Central memory CD8-positive, alpha-beta T cell (primary cell): ENCODE measurements around the gene ARL5C.
"Not testable (repeated sequence)": the region's sequence is repeated elsewhere in the genome, so short reads cannot be mapped to it uniquely, and the experiment has no call there.

Source experiments
- ATAC-seq: fragments of 150-1000 bp; cut with Tn5 transposase; replicated peaks from 2 replicates; pipeline ENCODE4 v1.10.0; 2022; ENCODE audit warnings: mild to moderate bottlenecking, moderate FRiP score, moderate number of reproducible peaks; ENCODE audit not compliant: poor library complexity, severe bottlenecking; ENCODE audit errors: extremely low read depth
- DNase-seq, 2 donors: peaks; one replicate each; pipeline ENCODE4 v3.0.0; 2021; ENCODE audit warnings: low spot score in 2 of 2
- H3K27ac Mint-ChIP-seq: one replicate; pipeline ENCODE4 v1.8.0; 2022; ENCODE audit warnings: low read depth, mild to moderate bottlenecking, moderate library complexity, mixed read lengths
- H3K27me3 Mint-ChIP-seq: one replicate; pipeline ENCODE4 v1.8.0; 2022; ENCODE audit warnings: mixed read lengths
- H3K36me3 Mint-ChIP-seq: one replicate; pipeline ENCODE4 v1.8.0; 2022; ENCODE audit warnings: mild to moderate bottlenecking, moderate library complexity, mixed read lengths; ENCODE audit not compliant: insufficient read depth
- H3K4me1 Mint-ChIP-seq: one replicate; pipeline ENCODE4 v1.8.0; 2022; ENCODE audit warnings: mixed read lengths
- H3K4me3 Mint-ChIP-seq: one replicate; pipeline ENCODE4 v1.8.0; 2022; ENCODE audit warnings: mild to moderate bottlenecking, moderate library complexity, mixed read lengths
- H3K9me3 Mint-ChIP-seq: one replicate; pipeline ENCODE4 v1.8.0; 2022; ENCODE audit warnings: mixed read lengths

Gene ARL5C

DNA sequence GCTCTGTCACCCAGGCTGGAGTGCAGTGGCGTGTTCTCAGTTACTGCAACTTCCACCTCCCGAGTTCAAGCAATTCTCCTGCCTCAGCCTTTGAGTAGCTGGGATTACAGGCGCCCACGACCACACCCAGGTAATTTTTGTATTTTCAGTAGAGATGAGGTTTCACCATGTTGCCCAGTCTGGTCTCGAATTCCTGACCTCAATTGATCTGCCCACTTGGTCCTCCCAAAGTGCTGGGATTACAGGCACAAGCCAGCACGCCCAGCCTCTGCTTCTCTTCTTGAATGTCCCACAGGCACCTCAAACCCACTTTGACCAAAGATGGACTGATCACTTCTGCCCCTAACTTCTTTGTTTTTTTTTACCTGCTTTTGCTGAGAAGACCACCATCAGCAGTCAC is 4.6 kb upstream of the ARL5C start:
- peaks cover 28% of the 10 kb centered on the region for H3K4me1 Mint-ChIP-seq
- H3K4me3 Mint-ChIP-seq, result no peak overlapping the region
- H3K36me3 Mint-ChIP-seq, result no peaks in the 10 kb centered on the region
- H3K27ac Mint-ChIP-seq, result no peak overlapping the region
- no peaks in the 10 kb centered on the region for H3K27me3 Mint-ChIP-seq
- DNase-seq (no peak), ATAC-seq (no peak)
- no peaks in the 10 kb centered on the region for H3K9me3 Mint-ChIP-seq

DNA sequence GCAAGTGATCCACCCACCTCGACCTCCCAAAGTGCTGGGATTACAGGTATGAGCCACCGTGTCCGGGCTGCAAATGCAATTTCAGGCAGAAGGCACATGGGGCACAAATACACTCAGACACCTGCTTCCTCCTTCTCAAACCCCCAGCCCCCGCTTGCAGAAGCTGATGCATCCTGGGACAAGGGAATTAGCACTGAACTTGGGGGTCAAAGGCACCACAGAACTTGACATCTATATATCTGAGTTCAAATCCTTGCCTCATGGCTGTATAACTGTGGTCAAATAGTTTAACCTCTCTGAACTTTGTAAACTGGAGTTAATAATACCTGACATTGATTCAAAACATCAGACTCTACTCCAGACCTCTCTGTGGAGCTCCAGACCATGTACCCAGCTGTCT is 4.1 kb upstream of the ARL5C start:
- no peak for DNase-seq
- Mint-ChIP-seq H3K9me3 (no peaks in the 10 kb centered on the region), H3K36me3 (no peaks in the 10 kb centered on the region), H3K27me3 (no peaks in the 10 kb centered on the region), H3K27ac (no peak overlapping the region), H3K4me3 (no peak overlapping the region), H3K4me1 (peaks cover 29% of the 10 kb centered on the region)
- no peak for ATAC-seq

DNA sequence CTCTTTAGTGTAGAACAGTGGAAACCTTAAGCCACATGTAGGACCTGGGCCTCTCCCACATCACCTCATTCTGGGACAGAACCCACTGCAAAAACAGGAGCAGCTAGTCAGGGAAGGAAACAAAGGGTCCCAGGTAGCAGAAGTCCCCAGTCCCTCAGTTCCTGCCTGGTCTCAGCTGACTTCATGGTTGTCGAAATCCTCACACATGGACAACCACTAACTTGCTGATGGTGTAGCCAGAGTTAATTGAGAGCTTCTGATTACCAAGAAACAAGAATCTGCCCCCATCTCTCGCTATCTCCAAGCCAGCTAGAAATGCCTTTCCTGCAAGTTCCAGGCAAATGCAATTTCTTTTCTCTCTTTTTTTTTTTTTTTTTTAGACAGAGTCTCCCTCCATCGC is 3.6 kb upstream of the ARL5C start:
- peaks cover 29% of the 10 kb centered on the region for H3K4me1 Mint-ChIP-seq
- no peak for DNase-seq

DNA sequence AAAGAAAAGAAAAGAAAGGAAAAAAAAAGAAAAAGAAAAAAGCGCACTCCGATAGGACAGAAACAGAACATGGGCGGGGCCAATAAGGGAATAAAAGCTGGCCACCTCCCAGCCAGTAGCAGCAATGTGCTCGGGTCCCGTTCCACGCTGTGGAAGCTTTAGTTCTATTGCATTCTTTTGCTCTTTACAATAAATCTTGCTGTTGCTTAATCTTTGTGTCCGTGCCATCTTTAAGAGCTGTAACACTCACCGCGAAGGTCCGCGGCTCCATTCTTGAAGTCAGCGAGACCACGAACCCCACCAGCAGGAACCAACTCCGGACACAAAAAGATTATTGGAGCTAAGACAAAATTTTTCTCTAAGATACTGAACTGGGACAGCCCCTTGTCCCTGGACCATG is 3.1 kb upstream of the ARL5C start:
- H3K27me3 Mint-ChIP-seq, result no peaks in the 10 kb centered on the region
- no peak overlapping the region for H3K27ac Mint-ChIP-seq
- H3K9me3 Mint-ChIP-seq, result no peaks in the 10 kb centered on the region
- ATAC-seq, result no peak
- peaks cover 2% of the 10 kb centered on the region for H3K36me3 Mint-ChIP-seq
- DNase-seq, result no peak
- H3K4me1 Mint-ChIP-seq, result peaks cover 31% of the 10 kb centered on the region
- H3K4me3 Mint-ChIP-seq, result no peak overlapping the region

More for the DNA sequence above, 3.6 kb upstream of the ARL5C start:
- Mint-ChIP-seq H3K36me3 (peaks cover 1% of the 10 kb centered on the region), H3K27me3 (no peaks in the 10 kb centered on the region), H3K9me3 (no peaks in the 10 kb centered on the region), H3K27ac (no peak overlapping the region), H3K4me3 (no peak overlapping the region)
- ATAC-seq, result no peak

DNA sequence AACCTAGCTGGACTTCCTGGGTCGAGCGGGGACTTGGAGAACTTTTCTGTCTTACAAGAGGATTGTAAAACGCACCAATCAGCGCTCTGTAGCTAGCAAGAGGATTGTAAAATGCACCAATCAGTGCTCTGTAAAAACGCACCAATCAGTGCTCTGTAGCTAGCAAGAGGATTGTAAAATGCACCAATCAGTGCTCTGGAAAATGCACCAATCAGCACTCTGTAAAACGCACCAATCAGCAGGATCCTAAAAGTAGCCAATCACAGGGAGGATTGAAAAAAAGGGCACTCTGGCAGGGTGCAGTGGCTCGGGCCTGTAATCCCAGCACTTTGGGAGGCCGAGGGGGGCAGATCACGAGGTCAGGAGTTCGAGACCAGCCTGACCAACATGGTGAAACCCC is 2.5 kb upstream of the ARL5C start:
- not testable (repeated sequence) for H3K36me3 Mint-ChIP-seq, H3K9me3 Mint-ChIP-seq, H3K27me3 Mint-ChIP-seq, H3K4me3 Mint-ChIP-seq, ATAC-seq, H3K27ac Mint-ChIP-seq, DNase-seq
- H3K4me1 Mint-ChIP-seq, result peaks cover 31% of the 10 kb centered on the region

GRCh38 chr17:39167476-39167875 is 1.5 kb upstream of the ARL5C start:
- Mint-ChIP-seq H3K9me3 (no peaks in the 10 kb centered on the region), H3K4me3 (peak overlapping the region; percentile 85), H3K36me3 (peaks cover 2% of the 10 kb centered on the region), H3K4me1 (peaks cover 31% of the 10 kb centered on the region), H3K27ac (peak overlapping the region; percentile 20), H3K27me3 (no peaks in the 10 kb centered on the region)
- ATAC-seq (no peak), DNase-seq (no peak)

DNA sequence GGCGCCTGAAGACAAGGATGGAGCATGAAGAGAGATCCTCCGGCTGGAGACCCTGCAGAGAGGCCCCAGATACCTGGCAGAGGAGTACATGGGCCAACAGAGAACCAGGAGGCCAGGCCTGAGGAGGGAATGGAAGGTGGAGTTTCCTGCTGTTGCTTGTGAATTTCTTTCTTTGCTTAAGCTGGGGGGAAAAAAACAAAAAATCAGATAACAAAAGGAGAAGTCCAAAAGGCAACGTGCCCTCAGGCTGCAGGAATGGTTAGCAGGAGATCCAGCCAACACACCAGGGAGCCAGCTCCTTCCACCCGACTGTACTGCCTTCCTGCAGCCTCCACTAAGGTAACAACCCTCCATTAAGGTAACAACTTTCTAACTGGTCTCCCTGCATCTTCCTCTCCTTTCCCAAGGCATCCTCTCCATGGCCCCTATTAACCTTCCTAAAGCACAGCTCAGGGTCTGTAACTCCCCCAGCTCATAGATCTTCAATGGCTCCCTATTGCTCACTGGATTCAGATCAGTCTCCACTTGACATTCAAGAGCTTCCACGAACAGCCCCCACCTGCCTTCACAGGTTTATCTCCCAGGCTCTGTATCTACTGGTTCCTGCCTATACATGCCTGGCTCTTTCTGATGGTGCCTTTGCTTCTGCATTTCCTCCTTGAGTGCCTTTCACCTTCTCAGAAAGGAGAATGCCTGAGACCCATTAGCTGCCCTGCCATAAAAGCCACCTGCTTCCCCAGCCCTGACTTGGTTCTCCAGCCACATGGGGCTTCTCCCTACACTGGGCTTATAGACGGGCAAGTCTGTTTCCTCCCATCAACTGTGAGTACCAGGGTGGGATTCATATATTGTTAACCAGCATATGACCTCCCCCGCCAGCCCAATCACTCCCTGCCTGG is 725 bp upstream of the ARL5C start:
- H3K27ac Mint-ChIP-seq, result peak overlapping the region; percentile 20
- H3K4me3 Mint-ChIP-seq, result peak overlapping the region; percentile 85
- peaks cover 25% of the 10 kb centered on the region for H3K4me1 Mint-ChIP-seq

GRCh38 chr17:39165178-39165840 is 652 bp downstream of the ARL5C start:
- H3K36me3 Mint-ChIP-seq, result peaks cover 2% of the 10 kb centered on the region
- H3K27ac Mint-ChIP-seq, result peak overlapping the region; percentile 73
- peak overlapping the region; percentile 85 for H3K4me3 Mint-ChIP-seq
- DNase-seq (no peak), ATAC-seq (peak; percentile 8)
- no peaks in the 10 kb centered on the region for H3K27me3 Mint-ChIP-seq
- H3K9me3 Mint-ChIP-seq, result no peaks in the 10 kb centered on the region
- peaks cover 25% of the 10 kb centered on the region for H3K4me1 Mint-ChIP-seq

More for the DNA sequence above, 725 bp upstream of the ARL5C start:
- DNase-seq (no peak), ATAC-seq (no peak)
- Mint-ChIP-seq H3K9me3 (no peaks in the 10 kb centered on the region), H3K27me3 (no peaks in the 10 kb centered on the region), H3K36me3 (peaks cover 2% of the 10 kb centered on the region)

DNA sequence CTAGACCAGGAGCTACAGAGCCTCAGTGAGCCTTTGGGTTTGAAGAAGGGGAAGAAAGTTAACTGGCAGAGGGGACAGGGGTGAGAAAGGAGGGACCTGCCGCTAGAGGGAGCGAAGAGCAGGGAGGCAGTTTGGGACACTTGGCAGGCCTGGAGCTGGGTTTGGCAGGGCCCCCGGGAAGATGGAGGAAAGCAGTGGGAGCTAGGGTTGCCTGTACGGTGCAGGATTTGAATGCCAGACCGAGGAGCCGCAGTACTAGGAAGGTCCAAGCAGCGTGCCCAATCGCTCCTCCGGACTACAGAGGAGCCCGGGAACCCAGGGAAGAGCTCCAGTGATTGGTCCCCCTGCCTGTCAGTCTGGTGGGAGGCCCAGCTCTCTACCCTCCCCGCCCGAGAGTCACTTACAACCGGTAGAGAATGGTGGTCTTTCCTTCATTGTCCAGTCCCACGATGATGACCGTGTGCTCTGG is 1.3 kb downstream of the ARL5C start:
- H3K36me3 Mint-ChIP-seq, result peaks cover 2% of the 10 kb centered on the region
- DNase-seq, result peak; percentile 57 to 69

GRCh38 chr17:39161962-39162361 is 4.0 kb downstream of the ARL5C start:
- Mint-ChIP-seq H3K27ac (no peak overlapping the region), H3K27me3 (no peaks in the 10 kb centered on the region), H3K36me3 (peaks cover 2% of the 10 kb centered on the region), H3K9me3 (no peaks in the 10 kb centered on the region), H3K4me3 (no peak overlapping the region), H3K4me1 (peaks cover 15% of the 10 kb centered on the region)
- DNase-seq (no peak), ATAC-seq (no peak)

More for the DNA sequence above, 1.3 kb downstream of the ARL5C start:
- Mint-ChIP-seq H3K4me1 (peaks cover 25% of the 10 kb centered on the region), H3K27ac (peak overlapping the region; percentile 73), H3K27me3 (no peaks in the 10 kb centered on the region), H3K9me3 (no peaks in the 10 kb centered on the region), H3K4me3 (peak overlapping the region; percentile 85)
- peak; percentile 87 for ATAC-seq

DNA sequence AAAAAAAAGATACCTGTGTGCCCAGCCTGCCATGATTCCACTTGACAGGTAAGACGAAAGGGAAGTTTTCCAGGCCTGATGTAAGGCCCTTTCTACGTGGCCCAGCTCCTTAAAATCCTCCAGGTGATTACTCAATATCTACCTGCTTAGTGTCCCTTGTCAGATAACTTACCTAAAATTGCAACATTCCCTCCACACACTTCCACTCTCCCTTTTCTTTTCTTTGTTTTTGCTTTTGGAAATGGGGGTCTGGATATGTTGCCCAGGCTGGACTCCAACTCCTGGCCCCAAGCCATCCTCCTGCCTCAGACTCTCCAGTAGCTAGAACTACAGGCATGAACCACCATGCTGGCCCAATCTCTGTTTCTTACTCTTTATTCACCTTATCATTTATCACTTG is 7.3 kb downstream of the ARL5C start:
- no peak overlapping the region for H3K4me3 Mint-ChIP-seq
- peaks cover 10% of the 10 kb centered on the region for H3K4me1 Mint-ChIP-seq
- peaks cover 12% of the 10 kb centered on the region for H3K27me3 Mint-ChIP-seq
- H3K36me3 Mint-ChIP-seq, result peaks cover 19% of the 10 kb centered on the region
- ATAC-seq (no peak), DNase-seq (no peak)
- no peak overlapping the region for H3K27ac Mint-ChIP-seq
- no peaks in the 10 kb centered on the region for H3K9me3 Mint-ChIP-seq

GRCh38 chr17:39156491-39156890 is 9.5 kb downstream of the ARL5C start:
- no peak overlapping the region for H3K27ac Mint-ChIP-seq
- peak overlapping the region; percentile 20 for H3K4me3 Mint-ChIP-seq

DNA sequence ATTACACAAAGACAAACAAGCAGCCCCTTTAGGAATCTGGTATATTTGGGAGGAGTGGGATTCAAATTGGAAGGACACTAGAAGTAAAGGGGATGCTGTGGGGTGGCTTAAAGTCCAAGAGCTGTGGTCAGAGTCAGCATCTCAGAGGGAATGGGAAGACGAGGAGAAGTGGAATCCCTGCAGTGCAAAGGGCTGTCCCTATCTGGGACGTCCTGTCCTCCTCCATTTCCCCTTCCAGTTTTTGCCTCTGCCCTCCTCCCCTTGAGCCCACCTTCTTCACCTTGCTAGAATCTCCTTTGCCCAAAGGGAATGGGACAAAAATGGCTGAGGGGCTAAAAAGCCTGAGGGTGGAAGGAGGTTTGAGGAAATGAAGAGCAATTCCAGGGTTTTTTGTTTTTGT is 10.3 kb downstream of the ARL5C start:
- DNase-seq (no peak), ATAC-seq (no peak)
- H3K4me1 Mint-ChIP-seq, result peaks cover 31% of the 10 kb centered on the region
- H3K27me3 Mint-ChIP-seq, result peaks cover 12% of the 10 kb centered on the region
- peaks cover 35% of the 10 kb centered on the region for H3K36me3 Mint-ChIP-seq
- no peaks in the 10 kb centered on the region for H3K9me3 Mint-ChIP-seq
- no peak overlapping the region for H3K27ac Mint-ChIP-seq
- H3K4me3 Mint-ChIP-seq, result no peak overlapping the region

More at GRCh38 chr17:39156491-39156890, 9.5 kb downstream of the ARL5C start:
- Mint-ChIP-seq H3K27me3 (peaks cover 12% of the 10 kb centered on the region), H3K36me3 (peaks cover 35% of the 10 kb centered on the region), H3K9me3 (no peaks in the 10 kb centered on the region), H3K4me1 (peaks cover 30% of the 10 kb centered on the region)
- no peak for DNase-seq
- ATAC-seq, result no peak
